H1 (cell line): Measurements from ENCODE around the gene CDC42BPB. TPM values are rescaled to one million over a fixed set of nuclear protein-coding genes. Genes with fewer than 3 reads are reported as not detected.

Experiments used
- CTCF ChIA-PET: fragments of 300-600 bp; sonication (Branson Sonifier 250); formaldehyde crosslinking; loops from one replicate; lab custom pipeline; 2021; ENCODE audit not compliant: partially characterized antibody; lab: Charles Lee
- POLR2A ChIA-PET: fragments of 300-600 bp; sonication (Branson Sonifier 250); formaldehyde crosslinking; loops from one replicate; lab custom pipeline; 2021; ENCODE audit warnings: inconsistent platforms; ENCODE audit not compliant: partially characterized antibody; lab: Charles Lee
- DNase-seq, 2 experiments: peaks; one replicate each; pipeline versions ENCODE4 v3.0.0 to v3.0.0-alpha.2; 2010 to 2022; ENCODE audit warnings: low spot score in 2 of 2, low read depth in 1 of 2, mixed read lengths in 1 of 2
- FAIRE-seq: peaks from 2 replicates; lab custom pipeline; 2011; peaks lifted over from hg19 to GRCh38; lab: Jason Lieb, UNC
- H2AFZ ChIP-seq: 2 replicates; pipeline ENCODE4 v1.8.1; 2012; ENCODE audit warnings: low read length, inconsistent platforms
- H2AK5ac ChIP-seq: 2 replicates; pipeline ENCODE4 v1.6.1; 2013; ENCODE audit warnings: low read depth, low read length
- H2BK120ac ChIP-seq: replicated peaks from 2 replicates; pipeline ENCODE3; 2013; ENCODE audit warnings: low read depth, low read length, inconsistent platforms
- H2BK12ac ChIP-seq: 2 replicates; pipeline ENCODE4 v1.6.1; 2013; ENCODE audit warnings: low read depth, low read length
- H2BK15ac ChIP-seq: 2 replicates; pipeline ENCODE4 v1.6.1; 2013; ENCODE audit warnings: low read length
- H2BK20ac ChIP-seq: 2 replicates; pipeline ENCODE4 v1.6.1; 2013; ENCODE audit warnings: low read length
- H2BK5ac ChIP-seq: 2 replicates; pipeline ENCODE4 v1.6.1; 2013; ENCODE audit warnings: low read depth, low read length
- H3K14ac ChIP-seq: 2 replicates; pipeline ENCODE4 v1.6.1; 2013; ENCODE audit warnings: inconsistent platforms; ENCODE audit not compliant: insufficient read length
- H3K18ac ChIP-seq: 2 replicates; pipeline ENCODE4 v1.6.1; 2013; ENCODE audit warnings: low read length; ENCODE audit errors: extremely low read depth
- H3K23ac ChIP-seq: 2 replicates; pipeline ENCODE4 v1.6.1; 2013; ENCODE audit warnings: inconsistent platforms; ENCODE audit not compliant: insufficient read length
- H3K23me2 ChIP-seq: 2 replicates; pipeline ENCODE4 v1.6.1; 2013; ENCODE audit warnings: low read depth, low read length
- H3K27ac ChIP-seq: 2 replicates; pipeline ENCODE4 v1.6.1; 2011; ENCODE audit warnings: low read depth, low read length, inconsistent platforms
- H3K27me3 ChIP-seq, 4 experiments: replicated peaks in 1 of 4; 1 replicate in 1 of 4; 2 replicates in 3 of 4; pipeline versions ENCODE4 v1.6.1 to v1.8.1; 2011 to 2013; ENCODE audit warnings: low read length in 3 of 4, mild to moderate bottlenecking in 3 of 4, inconsistent platforms in 2 of 4, mixed read lengths in 2 of 4, moderate library complexity in 1 of 4; ENCODE audit not compliant: control insufficient read depth in 3 of 4, insufficient read depth in 3 of 4; ENCODE audit errors: extremely low read depth in 1 of 4
- H3K36me3 ChIP-seq, 4 experiments: 2 replicates each; pipeline versions ENCODE4 v1.6.1 to v1.8.1; 2011 to 2013; ENCODE audit warnings: mild to moderate bottlenecking in 4 of 4, low read length in 3 of 4, moderate library complexity in 2 of 4, control low read depth in 1 of 4, inconsistent platforms in 1 of 4; ENCODE audit not compliant: insufficient read depth in 4 of 4, control insufficient read depth in 2 of 4
- H3K4ac ChIP-seq: replicated peaks from 2 replicates; pipeline ENCODE3; 2013; ENCODE audit warnings: low read length, low read depth, mixed read lengths, inconsistent platforms; ENCODE audit not compliant: insufficient read length
- H3K4me1 ChIP-seq, 4 experiments: replicated peaks in 1 of 4; 1 replicate in 1 of 4; 2 replicates in 3 of 4; pipeline versions ENCODE4 v1.6.1 to v1.8.1; 2011 to 2013; ENCODE audit warnings: low read length in 3 of 4, inconsistent platforms in 2 of 4, mixed read lengths in 1 of 4; ENCODE audit not compliant: insufficient read depth in 4 of 4, control insufficient read depth in 3 of 4
- H3K4me2 ChIP-seq, 2 experiments: 2 replicates each; pipeline versions ENCODE4 v1.6.1 to v1.8.1; 2011 to 2013; ENCODE audit warnings: low read depth in 2 of 2, low read length in 2 of 2, control low read depth in 1 of 2, inconsistent platforms in 1 of 2, mild to moderate bottlenecking in 1 of 2; ENCODE audit not compliant: insufficient read depth in 1 of 2
- H3K4me3 ChIP-seq, 4 experiments: fragments of 200-600, 300-600 bp in 1 of 4; sonication (generic), shearing (Covaris generic), sonication (Bioruptor Twin) in 1 of 4; 2 replicates each; pipeline versions ENCODE4 v1.5.1 to v1.8.1; 2011 to 2016; ENCODE audit warnings: low read length in 4 of 4, low read depth in 3 of 4, control low read depth in 2 of 4, inconsistent platforms in 2 of 4, mild to moderate bottlenecking in 2 of 4, mixed read lengths in 1 of 4, moderate library complexity in 1 of 4; ENCODE audit not compliant: insufficient read depth in 2 of 4; ENCODE audit errors: extremely low read depth in 1 of 4
- H3K56ac ChIP-seq: replicated peaks from 2 replicates; pipeline ENCODE3; 2013; ENCODE audit warnings: low read depth, mild to moderate bottlenecking, mixed read lengths, low read length, inconsistent platforms; ENCODE audit not compliant: insufficient read length
- H3K79me1 ChIP-seq: 2 replicates; pipeline ENCODE4 v1.6.1; 2013; ENCODE audit warnings: low read depth, low read length, control low read depth
- H3K79me2 ChIP-seq, 2 experiments: 2 replicates each; pipeline versions ENCODE4 v1.6.1 to v1.8.1; 2012 to 2013; ENCODE audit warnings: low read length in 2 of 2, mild to moderate bottlenecking in 2 of 2, inconsistent platforms in 1 of 2; ENCODE audit not compliant: insufficient read depth in 2 of 2, control insufficient read depth in 1 of 2
- H3K9ac ChIP-seq, 4 experiments: replicated peaks in 1 of 4; 1 replicate in 1 of 4; 2 replicates in 3 of 4; pipeline versions ENCODE4 v1.6.1 to v1.8.1; 2011 to 2013; ENCODE audit warnings: low read depth in 3 of 4, low read length in 3 of 4, control low read depth in 2 of 4, mild to moderate bottlenecking in 2 of 4, moderate library complexity in 2 of 4, inconsistent platforms in 1 of 4; ENCODE audit errors: extremely low read depth in 1 of 4
- H3K9me3 ChIP-seq, 2 experiments: 2 replicates each; pipeline versions ENCODE4 v1.6.1 to v1.8.1; 2012 to 2013; ENCODE audit warnings: mild to moderate bottlenecking in 2 of 2, moderate library complexity in 2 of 2, control low read depth in 1 of 2, inconsistent platforms in 1 of 2, low read depth in 1 of 2, low read length in 1 of 2, mixed read lengths in 1 of 2; ENCODE audit not compliant: insufficient read depth in 2 of 2
- H4K20me1 ChIP-seq, 2 experiments: replicated peaks in 1 of 2; 2 replicates each; pipeline versions ENCODE3 to v1.8.1; 2011 to 2013; ENCODE audit warnings: inconsistent platforms in 2 of 2, low read length in 2 of 2, mild to moderate bottlenecking in 1 of 2; ENCODE audit not compliant: insufficient read depth in 2 of 2, control insufficient read depth in 1 of 2
- H4K5ac ChIP-seq: 2 replicates; pipeline ENCODE4 v1.6.1; 2013; ENCODE audit warnings: low read length, low read depth, mixed read lengths, inconsistent platforms; ENCODE audit not compliant: insufficient read length
- H4K8ac ChIP-seq: 2 replicates; pipeline ENCODE4 v1.8.0; 2013; ENCODE audit warnings: mild to moderate bottlenecking, moderate library complexity, low read length, inconsistent platforms; ENCODE audit not compliant: insufficient read depth; ENCODE audit errors: extremely low read depth
- H4K91ac ChIP-seq: replicated peaks from 2 replicates; pipeline ENCODE3; 2013; ENCODE audit warnings: low read length, mixed read lengths, inconsistent platforms; ENCODE audit not compliant: insufficient read length
- TAF1 ChIP-seq: IDR thresholded peaks from 2 replicates; pipeline ENCODE4 v1.6.1; 2011; ENCODE audit warnings: mild to moderate bottlenecking, low read depth, low read length
- TBP ChIP-seq: IDR thresholded peaks from 2 replicates; pipeline ENCODE4 v1.6.1; 2011; ENCODE audit warnings: low read depth, low read length, improper control_type of control experiment
- TCF12 ChIP-seq: IDR thresholded peaks from 2 replicates; pipeline ENCODE4 v1.6.1; 2011; ENCODE audit warnings: low read depth, mild to moderate bottlenecking, low read length
- whole genome bisulfite sequencing, 2 experiments: shearing (Covaris generic) in 1 of 2; methylation state at CpG; one replicate each; pipeline versions ENCODE4 v1.1.6 to v1.1.7; 2013 to 2015; ENCODE audit warnings: low lambda C conversion rate in 2 of 2, mixed read lengths in 2 of 2, inconsistent platforms in 1 of 2, low coverage in 1 of 2, missing lambda C conversion rate in 1 of 2; ENCODE audit not compliant: insufficient replicate concordance in 2 of 2, insufficient coverage in 1 of 2, insufficient read length in 1 of 2; ENCODE audit errors: extremely low coverage in 1 of 2, missing lambda C conversion rate in 1 of 2; 5-methylcytosine and 5-hydroxymethylcytosine counted together
- polyA plus RNA-seq, 7 experiments: library from polyadenylated mRNA; depleted of rRNA in 3 of 7; stranded (reverse) in 5 of 7; unstranded in 2 of 7; fragments of >200 nt in 5 of 7; fragments of 200-250 nt in 2 of 7; gene quantifications; 1 replicate in 5 of 7; 2 replicates in 1 of 7; 4 replicates in 1 of 7; pipeline versions ENCODE4 v1.2.1 to v1.2.3, GENCODE V29; 2011 to 2013; ENCODE audit warnings: missing spikeins in 2 of 7, mixed read lengths in 2 of 7
- total RNA-seq: library from RNA; stranded (reverse); fragmentation: NEBNext Ultra II Directional; extraction: Animal tissue kit (Norgen Biotek cat#: 25700); gene quantifications from 2 replicates; pipeline ENCODE4 v1.2.1, GENCODE V29; 2021
- TF ChIP-seq, protein P1 (sequence below): IDR thresholded peaks from 2 replicates; pipeline ENCODE4 v1.6.1; 2012; ENCODE audit warnings: inconsistent platforms

Gene CDC42BPB
- total and polyA plus RNA-seq, 2 of the 8 experiments (the other 6 are each of a cell fraction or from before 2014, with no cell fraction given), result 51.2 to 88.2 TPM

DNA sequence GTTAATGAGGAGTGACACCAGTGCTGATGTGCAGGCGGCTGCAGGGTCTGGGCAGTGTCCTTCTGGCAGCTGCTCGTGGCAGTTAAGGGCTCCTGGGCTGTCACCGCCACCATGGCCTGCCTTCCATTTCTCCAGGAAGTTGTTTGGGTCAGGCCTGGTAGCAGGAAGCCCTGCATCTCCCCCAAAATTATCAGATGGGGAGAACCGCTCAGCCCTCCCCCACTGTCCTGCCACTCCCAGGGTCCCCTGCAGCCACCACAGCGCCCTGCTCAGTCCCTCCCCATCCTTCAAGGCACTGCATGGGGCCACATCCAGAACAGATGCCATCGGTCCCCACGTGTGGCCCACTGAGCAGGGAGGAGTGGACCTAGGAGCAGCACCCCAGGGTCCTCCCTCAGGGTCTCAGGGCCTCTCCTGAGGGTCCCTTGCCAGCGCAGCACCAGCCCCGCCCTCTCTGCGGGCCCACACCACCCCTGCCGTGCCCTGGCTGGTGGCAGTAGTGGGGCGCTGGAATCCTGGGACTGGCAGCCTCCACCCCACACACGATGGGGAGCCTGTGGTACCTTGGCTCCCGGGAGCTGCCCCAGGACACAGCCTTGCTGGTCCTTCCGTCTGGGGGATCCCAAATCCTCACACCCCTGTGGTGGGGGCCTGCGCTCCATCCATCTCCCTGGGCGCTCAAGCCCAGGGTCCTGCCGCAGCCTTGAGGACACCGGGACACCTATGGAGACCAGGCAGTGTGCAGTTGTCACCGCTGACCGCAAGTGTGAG lies 145.2 kb downstream of the CDC42BPB start:
- Histone ChIP-seq H3K9me3 (peaks cover 0 to 5% of the 10 kb centered on the region in 2 experiments; a peak in 2 of 4 replicates), H3K23ac (no peak overlapping the region), H3K4me2 (no peak overlapping the region), H3K79me1 (no peaks in the 10 kb centered on the region), H2BK15ac (no peak overlapping the region), H3K9ac (no peak overlapping the region), H4K8ac (no peak overlapping the region), H2BK5ac (no peak overlapping the region), H2BK20ac (no peak overlapping the region), H3K4ac (no peak overlapping the region), H3K23me2 (no peaks in the 10 kb centered on the region), H2BK12ac (no peak overlapping the region), H3K27ac (no peak overlapping the region), H3K27me3 (no peaks in the 10 kb centered on the region), H3K4me3 (no peak overlapping the region), H3K4me1 (no peaks in the 10 kb centered on the region; a peak in 1 of 7 replicates), H3K36me3 (peaks cover 0 to 5% (median 0%) of the 10 kb centered on the region in 4 experiments; a peak in 1 of 8 replicates), H4K5ac (no peak overlapping the region), H2AFZ (no peak overlapping the region), H3K56ac (no peak overlapping the region), H4K20me1 (no peaks in the 10 kb centered on the region), H3K18ac (peak overlapping the region; percentile 19; the same call in 1 of the 2 replicates), H2BK120ac (no peak overlapping the region), H3K14ac (no peak overlapping the region), H3K79me2 (no peaks in the 10 kb centered on the region), H4K91ac (no peak overlapping the region), H2AK5ac (no peak overlapping the region)
- ChIA-PET CTCF (interaction anchor here (0.6 to 2.3 kb wide), 6 partner anchors 12 to 456 kb away, joined by 3 to 6 read pairs (median 4); no protein-coding TSS in a partner anchor), POLR2A (interaction anchor here (0.6 to 1.4 kb wide), 2 partner anchors 12 to 13 kb away, joined by 3 read pairs; no protein-coding TSS in a partner anchor)
- WGBS, 2 experiments, result 89% methylated on average over 19 of the region's 21 CpGs; no CpG with 5 or more reads in 1 of the 2 experiments
- DNase-seq (no peak), FAIRE-seq (no peak)
- TF ChIP-seq TAF1 (no peak), TBP (no peak), TCF12 (no peak)
- TF ChIP-seq, protein P1, sequence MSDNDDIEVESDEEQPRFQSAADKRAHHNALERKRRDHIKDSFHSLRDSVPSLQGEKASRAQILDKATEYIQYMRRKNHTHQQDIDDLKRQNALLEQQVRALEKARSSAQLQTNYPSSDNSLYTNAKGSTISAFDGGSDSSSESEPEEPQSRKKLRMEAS, result no peak
